ENCODE measurements around the gene LGR5. TPM values are rescaled to one million over a fixed set of nuclear protein-coding genes. Genes with fewer than 3 reads are reported as not detected.

LGR5 gene
- total and polyA plus RNA-seq, 9 of the 15 experiments (the other 6 are each of a cell fraction or from before 2014, with no cell fraction given), result not detected

- Histone ChIP-seq H3K9me3 (replicated peaks; ENCODE audit: control insufficient read depth, insufficient read depth, low read depth, low read length) (no peaks in the 10 kb centered on the region), H3K4me3 (no peak overlapping the region), H2AFZ (ENCODE audit: low read depth, low read length) (no peak overlapping the region), H3K4me1 (replicated peaks in 1 of 2; ENCODE audit: control insufficient read depth in 2 of 2, insufficient read depth in 2 of 2, low read length in 2 of 2) (no peaks in the 10 kb centered on the region), H3K9ac (ENCODE audit: insufficient read depth in 1 of 2, low read depth in 2 of 2, low read length in 2 of 2) (no peak overlapping the region), H4K20me1 (replicated peaks; ENCODE audit: control insufficient read depth, insufficient read depth, low read length) (no peaks in the 10 kb centered on the region), H3K4me2 (ENCODE audit: insufficient read depth, low read length) (no peak overlapping the region), H3K9me1 (ENCODE audit: control insufficient read depth, insufficient read depth, low read length) (no peaks in the 10 kb centered on the region), H3K36me3 (ENCODE audit: control insufficient read depth, insufficient read depth, low read length) (no peaks in the 10 kb centered on the region), H3K27me3 (ENCODE audit: control insufficient read depth in 2 of 2, insufficient read depth in 2 of 2, low read length in 2 of 2) (no peaks in the 10 kb centered on the region), H3K79me2 (ENCODE audit: control insufficient read depth, insufficient read depth, low read length) (no peaks in the 10 kb centered on the region), H3K27ac (ENCODE audit: extremely low read depth, low read depth, low read length) (no peak overlapping the region)
- intact Hi-C loops (cut with micrococcal nuclease), result loop anchor here (1.0 to 10.0 kb wide), 3 partner anchors 136 to 817 kb away; no protein-coding TSS in a partner anchor
- peak; percentile 79 for FAIRE-seq
- POLR2A ChIA-PET, result interaction anchor here (1.1 to 1.4 kb wide), 2 partner anchors 9 to 19 kb away, joined by 3 read pairs; no protein-coding TSS in a partner anchor
- no TSS peak for BruUV-seq (replicated peaks)
- ATAC-seq, result peak; percentile 73
- DNase-seq (ENCODE audit: extremely low read depth in 1 of 4, low spot score in 3 of 4), result peak in 2 of 4 experiments; percentile 13 to 28
- 18% methylated on average over 3 of the region's 3 CpGs for WGBS (ENCODE audit: insufficient coverage, low coverage, missing lambda C conversion rate)
- in situ Hi-C loops (cut with MboI), result no loop called here
- CTCF ChIA-PET (ENCODE audit: low intra/inter-chr PET ratio), result interaction anchor here (1.1 to 1.3 kb wide), 2 partner anchors 135 to 136 kb away, joined by 3 to 4 read pairs; no protein-coding TSS in a partner anchor
- TF ChIP-seq ZNF121 (CRISPR knock-in tag; conservative IDR thresholded peaks at IDR 0.05) (no peak), REST (IDR thresholded peaks at IDR 0.05; ENCODE audit: borderline replicate concordance) (peak; percentile 57; the same call in 1 of the 2 replicates), REST (CRISPR knock-in tag; IDR thresholded peaks at IDR 0.05; ENCODE audit: low read depth) (no peak), ZNF830 (CRISPR knock-in tag; IDR thresholded peaks at IDR 0.05) (no peak), IRF2 (CRISPR knock-in tag; IDR thresholded peaks at IDR 0.05) (no peak), RAD21 (CRISPR knock-in tag; conservative IDR thresholded peaks at IDR 0.05 in 1 of 2, IDR thresholded peaks at IDR 0.05 in 1 of 2) (peak; percentile 67 to 83), DEAF1 (CRISPR knock-in tag; IDR thresholded peaks at IDR 0.05) (peak; percentile 53), MEF2D (tag; conservative IDR thresholded peaks at IDR 0.05; ENCODE audit: low read depth) (no peak), HNRNPL (IDR thresholded peaks at IDR 0.05; ENCODE audit: low read depth, low read length) (no peak)
Measured at GRCh38 chr12:71551529-71551928, 111.9 kb downstream of the LGR5 start.

Measured in K562 (cell line).